HG02798 (cell line): ENCODE measurements around the gene BIN1.

Experiments
- ATAC-seq: cut with Tn5 transposase; IDR thresholded peaks from one replicate; pipeline ENCODE4 v1.9.1; 2021; ENCODE audit warnings: mild to moderate bottlenecking; ENCODE audit not compliant: unreplicated experiment, poor library complexity

Gene BIN1

DNA sequence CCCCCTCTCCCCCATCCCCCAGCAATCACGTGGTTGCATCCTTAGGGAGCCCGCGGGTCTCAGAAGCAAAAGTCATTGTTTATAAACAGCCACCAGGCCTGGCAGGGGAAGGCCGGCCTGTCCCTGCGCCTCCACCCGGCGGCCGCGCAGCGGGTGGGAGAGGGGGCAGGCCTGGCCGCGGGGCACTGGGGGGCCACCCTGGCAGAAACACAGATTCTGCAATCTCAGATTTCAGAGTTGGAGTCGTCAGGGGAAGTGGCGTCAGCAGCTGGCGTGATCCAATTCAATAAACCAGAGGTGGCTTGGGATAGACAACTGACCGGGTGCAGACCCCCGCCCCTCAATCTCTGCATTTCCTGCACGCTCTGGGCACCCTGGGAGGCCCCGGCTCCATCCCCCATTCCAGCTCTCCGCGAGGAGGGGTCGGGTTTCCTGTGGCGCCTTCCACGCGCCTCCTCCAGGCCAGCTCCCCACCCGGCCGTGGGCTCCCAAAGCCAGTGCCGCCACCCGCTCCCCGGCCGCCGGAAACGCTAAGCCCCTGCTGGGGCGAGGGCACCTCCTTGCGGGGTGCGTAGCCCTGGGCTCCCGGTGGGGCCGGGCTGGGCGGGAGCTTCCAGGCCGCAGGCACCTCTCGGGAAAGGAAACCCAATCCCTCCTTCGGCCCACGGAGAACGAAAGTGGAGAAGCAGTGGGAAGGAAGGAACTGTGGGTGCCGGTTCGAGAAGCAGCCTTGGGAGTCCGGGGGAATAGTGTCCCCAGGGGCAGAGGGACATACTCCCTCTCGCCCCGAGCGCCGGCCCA is 1.1 kb downstream of the BIN1 start:
- no peak for ATAC-seq

DNA sequence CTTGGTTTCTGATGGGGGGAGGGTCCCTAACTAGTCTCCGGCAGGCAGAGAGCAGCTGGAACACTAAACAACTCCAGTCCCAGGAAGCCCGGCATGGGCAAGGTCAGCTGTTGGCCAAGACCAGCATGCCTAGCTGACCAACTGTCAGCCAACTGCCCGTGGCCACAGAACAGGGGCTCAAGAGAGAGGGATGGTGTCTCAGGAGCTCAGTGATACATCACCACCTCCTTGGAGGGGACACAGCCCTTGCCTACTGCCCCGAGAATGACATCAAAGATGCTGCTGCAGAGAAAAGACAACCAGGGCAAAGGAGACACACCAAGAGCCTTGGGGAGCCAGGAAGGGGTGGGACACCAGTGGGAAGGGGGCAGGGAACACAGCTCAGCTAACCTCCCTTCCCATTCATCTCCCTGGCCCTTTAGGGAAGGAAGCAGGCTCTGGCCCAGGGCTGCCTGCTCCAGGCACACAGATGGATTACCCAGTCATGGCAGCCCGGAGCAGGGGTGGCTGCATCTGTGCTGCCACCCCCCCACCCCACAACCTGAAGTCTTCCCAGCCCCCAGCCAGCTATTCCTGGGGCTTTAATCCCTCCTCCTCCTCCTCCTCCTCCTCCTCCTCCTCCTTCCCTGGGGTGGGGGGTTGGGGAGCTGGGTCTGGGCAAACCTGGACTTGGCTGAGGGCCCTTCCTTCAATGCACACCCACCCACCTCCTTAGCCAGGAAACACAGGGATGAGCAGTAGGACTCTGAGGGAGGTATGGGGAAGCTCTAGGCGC is 1.9 kb downstream of the BIN1 start:
- no peak for ATAC-seq

GRCh38 chr2:127104166-127104660 is 2.7 kb downstream of the BIN1 start:
- ATAC-seq: no peak

GRCh38 chr2:127103243-127104165 is 3.5 kb downstream of the BIN1 start:
- ATAC-seq: no peak

- no peak for ATAC-seq
Observed at GRCh38 chr2:127102521-127103242, 4.3 kb downstream of the BIN1 start.

GRCh38 chr2:127101756-127102477 is 5.0 kb downstream of the BIN1 start:
- no peak for ATAC-seq

DNA sequence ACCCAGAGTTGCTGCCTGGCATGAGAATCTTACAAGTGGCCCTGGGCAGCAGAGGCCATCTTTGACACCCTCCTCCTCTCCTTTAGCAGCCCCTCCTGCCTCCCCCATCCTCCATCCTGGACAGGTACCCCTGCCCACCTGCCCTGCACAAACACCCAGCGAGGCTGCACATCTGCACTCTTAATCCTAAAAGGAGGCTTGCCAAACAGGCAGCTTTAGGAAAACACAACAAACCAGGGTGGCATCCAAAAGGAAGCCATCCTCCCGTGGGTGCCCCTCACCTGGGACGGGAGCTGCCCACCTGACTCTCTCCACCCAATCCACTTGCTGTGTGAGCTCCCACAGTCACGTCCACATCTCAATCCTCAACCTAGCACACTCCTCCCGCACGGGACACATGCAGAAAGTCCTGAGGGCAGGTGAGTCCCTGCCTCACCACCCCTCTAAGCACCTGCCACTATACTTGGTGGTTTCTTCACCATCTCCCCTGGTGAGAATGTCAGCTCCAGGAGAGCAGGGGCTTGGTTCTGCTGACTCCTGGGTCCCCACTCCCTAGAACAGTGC is 5.8 kb downstream of the BIN1 start:
- ATAC-seq: no peak

DNA sequence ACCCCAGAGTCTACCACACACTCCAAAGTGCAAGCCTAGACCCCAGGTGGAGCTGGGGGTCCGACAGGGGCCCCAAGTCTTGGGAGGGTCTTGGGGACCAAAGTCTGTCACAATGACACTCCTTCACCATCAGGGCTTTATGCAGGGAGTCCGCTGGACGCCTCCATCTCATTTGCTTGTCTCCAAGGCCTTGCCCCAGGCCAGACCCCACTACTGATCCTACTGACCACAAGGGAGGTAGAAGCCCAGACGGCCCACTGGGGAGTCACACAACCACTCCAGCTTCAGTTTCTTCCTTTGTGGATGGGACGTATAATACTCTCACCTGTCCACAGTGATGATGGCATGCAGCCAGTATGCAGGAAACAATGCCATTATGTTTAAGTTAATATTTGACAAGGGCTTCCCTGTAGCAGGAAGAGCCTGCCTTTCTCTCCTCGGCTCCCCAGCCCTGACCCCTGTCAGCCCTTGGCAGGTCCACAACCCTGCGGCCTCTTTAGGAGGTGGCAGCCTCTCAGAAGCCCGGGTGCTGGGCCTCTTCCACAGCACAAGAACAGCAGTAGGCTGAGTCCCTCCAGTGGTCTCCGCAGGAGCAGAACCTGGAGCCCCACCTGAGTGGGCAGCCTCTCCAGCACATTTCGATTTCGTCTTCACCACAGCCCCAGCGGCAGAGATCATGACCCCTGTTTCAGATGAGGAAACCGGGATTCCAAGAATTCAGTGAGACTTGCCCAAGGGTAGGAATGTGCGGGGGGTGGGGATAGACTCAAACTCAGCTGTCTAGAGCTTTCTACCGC is 6.5 kb downstream of the BIN1 start:
- ATAC-seq: no peak

GRCh38 chr2:127098711-127099110 is 8.2 kb downstream of the BIN1 start:
- no peak for ATAC-seq

DNA sequence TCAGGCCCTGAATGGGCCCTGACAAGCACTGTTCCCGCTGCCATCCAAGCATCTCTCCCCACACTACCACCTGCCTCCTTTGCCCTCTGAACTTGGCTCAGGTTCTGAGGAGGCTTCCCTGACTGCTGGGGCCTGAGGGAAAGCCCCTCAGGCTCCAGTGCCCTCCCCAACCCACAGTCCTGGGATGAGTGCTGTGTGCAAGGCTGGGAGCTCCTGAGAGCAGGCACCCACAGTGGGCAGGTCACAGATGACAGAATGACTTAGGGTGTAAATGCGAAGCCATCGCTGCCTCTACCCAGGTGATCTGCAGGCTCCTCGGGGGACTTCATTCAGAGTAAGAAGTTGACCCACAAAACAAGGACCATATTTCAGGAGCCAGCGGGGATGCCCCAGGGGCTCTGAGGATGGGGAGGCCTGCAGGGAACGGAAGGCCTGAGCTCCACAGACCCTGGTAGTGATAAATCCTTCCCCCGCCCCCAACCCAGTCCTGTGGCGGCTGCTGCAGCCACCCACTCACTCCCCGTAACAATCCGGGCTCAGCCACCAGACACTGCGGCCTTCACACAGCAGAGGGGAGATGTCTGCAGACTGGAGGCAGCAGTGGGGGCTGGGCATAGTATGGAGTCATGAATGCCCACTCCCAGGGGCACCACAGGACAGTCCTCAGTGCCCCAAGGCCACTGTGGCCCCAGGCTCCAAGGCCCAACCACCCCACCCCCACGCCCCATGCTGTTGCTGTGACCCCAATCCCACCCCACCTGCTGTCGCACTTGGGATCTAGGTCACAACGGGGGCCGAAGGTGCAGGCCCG is 8.9 kb downstream of the BIN1 start:
- no peak for ATAC-seq

DNA sequence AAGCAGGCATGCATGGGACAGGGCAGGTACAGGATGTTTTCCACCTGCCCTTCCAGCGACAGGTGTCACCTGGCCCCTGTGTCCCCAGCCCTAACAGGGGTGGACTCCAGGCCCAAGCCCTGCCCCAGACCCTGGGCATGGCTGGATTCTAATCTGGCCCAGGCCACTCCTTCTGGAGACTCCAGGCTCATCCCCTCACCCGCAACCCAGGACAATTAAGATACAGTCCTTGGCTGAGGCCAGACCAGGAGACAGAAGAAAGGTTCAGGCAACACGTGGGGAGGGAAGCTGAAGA is 9.5 kb downstream of the BIN1 start:
- no peak for ATAC-seq

- no peak for ATAC-seq
Observed at GRCh38 chr2:127096718-127097470, 10.1 kb downstream of the BIN1 start.

DNA sequence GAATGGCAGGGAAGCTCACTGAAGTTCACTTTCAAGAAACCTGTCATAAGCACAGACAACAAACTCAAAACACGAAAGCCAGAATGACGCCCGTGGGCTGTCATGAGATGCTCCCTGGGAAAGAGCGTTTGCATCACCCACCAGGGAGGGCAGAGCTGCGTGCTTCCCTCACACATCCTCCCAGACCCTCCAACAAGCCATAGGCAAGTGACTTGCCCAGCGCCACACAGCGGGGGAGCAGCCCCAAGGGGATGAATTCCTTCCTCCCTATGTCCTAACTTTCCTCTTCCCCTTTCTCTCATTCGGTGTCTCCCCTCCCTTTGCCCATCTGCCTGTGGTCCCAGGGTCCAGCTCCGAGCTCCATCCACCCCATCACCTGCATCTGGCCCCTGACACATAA is 10.7 kb downstream of the BIN1 start:
- ATAC-seq: no peak

- ATAC-seq: no peak
Observed at GRCh38 chr2:127095784-127096183, 11.2 kb downstream of the BIN1 start.

DNA sequence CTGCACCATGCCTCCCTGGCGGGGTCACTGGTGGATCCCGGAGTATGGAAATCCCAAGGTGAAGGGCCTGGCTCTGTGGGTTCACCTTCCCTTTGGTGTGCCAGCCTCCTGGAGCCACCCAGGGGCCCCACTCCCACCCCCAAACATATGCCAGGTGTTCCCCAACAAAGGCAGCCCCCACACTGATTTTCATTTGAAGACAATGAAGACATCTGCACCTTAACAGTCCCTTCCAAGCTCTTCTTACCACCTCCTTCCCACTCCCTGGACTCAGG is 11.7 kb downstream of the BIN1 start:
- ATAC-seq: no peak

GRCh38 chr2:127094509-127095366 is 12.2 kb downstream of the BIN1 start:
- ATAC-seq: no peak
